Measurements from ENCODE around the gene UBE2QL1.
A peak's percentile ranks its signal among the peaks of the same experiment; 100 is the strongest.

The UBE2QL1 gene

GRCh38 chr5:6430418-6431028, 18.1 kb upstream of the UBE2QL1 start:
- DNase-seq = no peak

GRCh38 chr5:6431214-6432195, 17.2 kb upstream of the UBE2QL1 start:
- no peak for DNase-seq

- no peak for DNase-seq
Observed at GRCh38 chr5:6432206-6432605, 16.5 kb upstream of the UBE2QL1 start.

GRCh38 chr5:6434731-6435130, 13.9 kb upstream of the UBE2QL1 start:
- DNase-seq = no peak

- DNase-seq = no peak
Observed at GRCh38 chr5:6435356-6435755, 13.3 kb upstream of the UBE2QL1 start.

GRCh38 chr5:6436715-6437331, 11.8 kb upstream of the UBE2QL1 start:
- no peak for DNase-seq

GRCh38 chr5:6439588-6440550, 8.8 kb upstream of the UBE2QL1 start:
- DNase-seq = no peak

- DNase-seq = no peak
Observed at GRCh38 chr5:6442333-6442732, 6.3 kb upstream of the UBE2QL1 start.

GRCh38 chr5:6443326-6443725, 5.3 kb upstream of the UBE2QL1 start:
- DNase-seq = no peak

GRCh38 chr5:6446042-6446441, 2.6 kb upstream of the UBE2QL1 start:
- DNase-seq = no peak

GRCh38 chr5:6446626-6447309, 1.9 kb upstream of the UBE2QL1 start:
- no peak for DNase-seq

GRCh38 chr5:6447384-6448140, 1.1 kb upstream of the UBE2QL1 start:
- DNase-seq = no peak

GRCh38 chr5:6448141-6448491, 543 bp upstream of the UBE2QL1 start:
- DNase-seq = no peak

GRCh38 chr5:6449465-6450158, 953 bp downstream of the UBE2QL1 start:
- DNase-seq = no peak

GRCh38 chr5:6450319-6450833, 1.7 kb downstream of the UBE2QL1 start:
- DNase-seq = peak; percentile 64

GRCh38 chr5:6452622-6453504, 4.2 kb downstream of the UBE2QL1 start:
- peak; percentile 72 for DNase-seq

- no peak for DNase-seq
Observed at GRCh38 chr5:6453937-6454560, 5.4 kb downstream of the UBE2QL1 start.

- no peak for DNase-seq
Observed at GRCh38 chr5:6454628-6455053, 6.0 kb downstream of the UBE2QL1 start.

Data from NCI-H1092 treated with DMSO at 0.1 percent for 48 hours (cell line).